Pancreas (tissue), 10 donors: ENCODE results near the gene STRADA. TPM values are rescaled to one million over a fixed set of nuclear protein-coding genes. Genes with fewer than 3 reads are reported as not detected.

Experiments used
- ATAC-seq, 4 donors: fragments of 200-7000 bp; cut with Tn5 transposase; one replicate each; pipeline versions ENCODE4 v1.8.0 to v1.9.1; 2020; ENCODE audit warnings: mild to moderate bottlenecking in 4 of 4, moderate library complexity in 4 of 4
- DNase-seq, 6 donors: peaks; one replicate each; pipeline ENCODE4 v3.0.0-alpha.2; 2020
- FAIRE-seq: peaks from 2 replicates; lab custom pipeline; 2012; peaks lifted over from hg19 to GRCh38; lab: Jason Lieb, UNC
- H3K27ac ChIP-seq, 4 donors: fragments of 200-600 bp; sonication (generic); 1 replicate in 3 of 4; 2 replicates in 1 of 4; pipeline versions ENCODE4 v1.5.0 to v1.8.0; 2020
- H3K27me3 ChIP-seq, 4 donors: fragments of 200-600 bp; one replicate each; pipeline ENCODE4 v1.8.0; 2021
- H3K36me3 ChIP-seq, 3 donors: fragments of 200-600 bp; sonication (generic) in 1 of 3; one replicate each; pipeline versions ENCODE4 v1.5.0 to v1.8.0; 2020 to 2021
- H3K4me1 ChIP-seq, 3 donors: fragments of 200-600 bp; one replicate each; pipeline ENCODE4 v1.8.0; 2021
- H3K4me3 ChIP-seq, 4 donors: fragments of 200-600 bp; sonication (generic) in 2 of 4; one replicate each; pipeline versions ENCODE4 v1.5.0 to v1.8.0; 2020 to 2021
- H3K9me3 ChIP-seq, 4 donors: fragments of 200-600 bp; one replicate each; pipeline ENCODE4 v1.8.0; 2021
- CTCF ChIP-seq, 4 donors: fragments of 200-600 bp; sonication (generic) in 3 of 4; IDR thresholded peaks; one replicate each; pipeline versions ENCODE4 v1.5.0 to v1.8.0; 2021; ENCODE audit warnings: antibody characterized with exemption in 4 of 4
- WGBS, 2 donors: extraction: QIAGEN DNeasy Blood & Tissue Kit; methylation state at CpG; one replicate each; pipeline ENCODE4 v1.1.7; 2013; 5-methylcytosine and 5-hydroxymethylcytosine counted together
- intact Hi-C, 3 donors: fragments of 100-400 bp; cut with DNase I; formaldehyde crosslinking; loops; one replicate each; pipeline versions ENCODE4 v1.11.1 to v1.14.2; 2022
- polyA plus RNA-seq, 2 donors: library from polyadenylated mRNA; stranded (reverse); fragments of 200-250 nt; gene quantifications; one replicate each; pipeline ENCODE4 v1.2.3, GENCODE V29; 2013
- total RNA-seq, 6 donors: library from RNA; stranded (reverse); fragmentation: NEBNext Ultra II Directional in 4 of 6; extraction: Animal tissue kit (Norgen Biotek cat#: 25700) in 4 of 6; gene quantifications; one replicate each; pipeline versions ENCODE4 v1.2.1 to v1.2.4, GENCODE V29; 2021 to 2023
- donor health status: healthy with polysubstance abuse.
- donor health status: DM: no; HTN: no; CAD: no; lungs with moderate emphysema.
- donor health status: DM: no; HTN: no; CAD: no.
- donor health status: control.
- donor health status: control.
- donor health status: Bipolar disorder and iron deficiency.
- donor health status: DM: yes; HTN: yes; CAD: no.
- donor health status: DM: no; HTN: no; CAD: no.
- donor health status: DM: no; HTN: no; CAD: no.
- donor health status: DM: yes; HTN: yes; CAD: no.

Gene STRADA
- total and polyA plus RNA-seq, 8 donors: 8.3 to 26.7 (median 13.9) TPM

DNA sequence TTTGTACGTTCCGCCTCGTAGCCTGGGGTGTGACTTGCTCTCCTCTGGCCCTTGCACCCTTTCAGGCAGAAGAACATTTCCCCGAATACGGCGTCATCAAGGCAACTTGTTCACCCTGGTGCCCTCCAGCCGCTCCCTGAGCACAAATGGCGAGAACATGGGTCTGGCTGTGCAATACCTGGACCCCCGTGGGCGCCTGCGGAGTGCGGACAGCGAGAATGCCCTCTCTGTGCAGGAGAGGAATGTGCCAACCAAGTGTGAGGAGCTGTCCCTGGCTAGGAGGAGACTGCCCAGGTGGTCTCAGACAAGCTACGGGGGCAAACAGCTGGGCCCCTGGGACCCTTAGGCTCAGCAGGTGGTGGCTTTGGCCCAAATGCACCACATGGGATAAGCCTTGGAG lies 52.1 kb downstream of the STRADA start:
- intact Hi-C loops: no loop called here
- TF ChIP-seq CTCF (IDR thresholded peaks at IDR 0.05): no peak
- ATAC-seq: no peak
- no peak for DNase-seq
- H3K9me3 ChIP-seq: no peaks in the 10 kb centered on the region
- no peaks in the 10 kb centered on the region for H3K4me1 ChIP-seq
- no peak for FAIRE-seq
- no peak overlapping the region for H3K4me3 ChIP-seq
- peaks cover 4 to 47% (median 26%) of the 10 kb centered on the region in 3 donors for H3K36me3 ChIP-seq
- 96 to 97% methylated on average over 14 of the region's 14 CpGs for WGBS, 2 donors
- H3K27ac ChIP-seq: no peak overlapping the region
- no peaks in the 10 kb centered on the region for H3K27me3 ChIP-seq

GRCh38 chr17:63688396-63689020 lies 53.1 kb downstream of the STRADA start:
- no peaks in the 10 kb centered on the region for H3K9me3 ChIP-seq
- H3K27me3 ChIP-seq: no peaks in the 10 kb centered on the region
- intact Hi-C loops: no loop called here
- no peak for DNase-seq
- WGBS, 2 donors: 84 to 85% methylated on average over 12 of the region's 12 CpGs
- no peak for ATAC-seq
- H3K4me3 ChIP-seq: no peak overlapping the region
- no peak for FAIRE-seq
- H3K36me3 ChIP-seq: peaks cover 4 to 40% (median 19%) of the 10 kb centered on the region in 3 donors
- H3K4me1 ChIP-seq: no peaks in the 10 kb centered on the region
- no peak for TF ChIP-seq CTCF (IDR thresholded peaks at IDR 0.05)
- H3K27ac ChIP-seq: no peak overlapping the region

GRCh38 chr17:63686138-63686685 lies 55.4 kb downstream of the STRADA start:
- Histone ChIP-seq H3K36me3 (peaks cover 4 to 32% (median 12%) of the 10 kb centered on the region in 3 donors), H3K27ac (no peak overlapping the region), H3K27me3 (no peaks in the 10 kb centered on the region), H3K4me3 (no peak overlapping the region), H3K4me1 (no peaks in the 10 kb centered on the region), H3K9me3 (no peaks in the 10 kb centered on the region)
- intact Hi-C loops: no loop called here
- FAIRE-seq (no peak), ATAC-seq (no peak), DNase-seq (no peak)
- 93 to 96% methylated on average over 3 of the region's 3 CpGs for WGBS, 2 donors
- TF ChIP-seq CTCF (IDR thresholded peaks at IDR 0.05): no peak

GRCh38 chr17:63685578-63685977 lies 56.0 kb downstream of the STRADA start:
- no peak for DNase-seq
- no peak for TF ChIP-seq CTCF (IDR thresholded peaks at IDR 0.05)
- no peak for FAIRE-seq
- intact Hi-C loops: no loop called here
- no peak overlapping the region for H3K27ac ChIP-seq
- 96% methylated on average over 3 of the region's 3 CpGs for WGBS, 2 donors
- H3K36me3 ChIP-seq: peaks cover 4 to 25% (median 6%) of the 10 kb centered on the region in 3 donors
- no peaks in the 10 kb centered on the region for H3K9me3 ChIP-seq
- no peak for ATAC-seq
- no peaks in the 10 kb centered on the region for H3K27me3 ChIP-seq
- no peaks in the 10 kb centered on the region for H3K4me1 ChIP-seq
- no peak overlapping the region for H3K4me3 ChIP-seq

GRCh38 chr17:63685041-63685440 lies 56.6 kb downstream of the STRADA start:
- Histone ChIP-seq H3K4me1 (no peaks in the 10 kb centered on the region), H3K27me3 (no peaks in the 10 kb centered on the region), H3K27ac (no peak overlapping the region), H3K9me3 (no peaks in the 10 kb centered on the region), H3K4me3 (no peak overlapping the region), H3K36me3 (peaks cover under 1 to 20% (median 2%) of the 10 kb centered on the region in 3 donors)
- no peak for TF ChIP-seq CTCF (IDR thresholded peaks at IDR 0.05)
- 29 to 31% methylated on average over 2 of the region's 2 CpGs for WGBS, 2 donors
- ATAC-seq: no peak
- intact Hi-C loops: no loop called here
- DNase-seq: no peak
- FAIRE-seq: no peak
